ENCODE results near the gene SREBF2. TPM values are rescaled to one million over a fixed set of nuclear protein-coding genes. Genes with fewer than 3 reads are reported as not detected.

SREBF2 gene
- total RNA-seq, 1 experiment from 2014 or later, result 150 TPM

DNA sequence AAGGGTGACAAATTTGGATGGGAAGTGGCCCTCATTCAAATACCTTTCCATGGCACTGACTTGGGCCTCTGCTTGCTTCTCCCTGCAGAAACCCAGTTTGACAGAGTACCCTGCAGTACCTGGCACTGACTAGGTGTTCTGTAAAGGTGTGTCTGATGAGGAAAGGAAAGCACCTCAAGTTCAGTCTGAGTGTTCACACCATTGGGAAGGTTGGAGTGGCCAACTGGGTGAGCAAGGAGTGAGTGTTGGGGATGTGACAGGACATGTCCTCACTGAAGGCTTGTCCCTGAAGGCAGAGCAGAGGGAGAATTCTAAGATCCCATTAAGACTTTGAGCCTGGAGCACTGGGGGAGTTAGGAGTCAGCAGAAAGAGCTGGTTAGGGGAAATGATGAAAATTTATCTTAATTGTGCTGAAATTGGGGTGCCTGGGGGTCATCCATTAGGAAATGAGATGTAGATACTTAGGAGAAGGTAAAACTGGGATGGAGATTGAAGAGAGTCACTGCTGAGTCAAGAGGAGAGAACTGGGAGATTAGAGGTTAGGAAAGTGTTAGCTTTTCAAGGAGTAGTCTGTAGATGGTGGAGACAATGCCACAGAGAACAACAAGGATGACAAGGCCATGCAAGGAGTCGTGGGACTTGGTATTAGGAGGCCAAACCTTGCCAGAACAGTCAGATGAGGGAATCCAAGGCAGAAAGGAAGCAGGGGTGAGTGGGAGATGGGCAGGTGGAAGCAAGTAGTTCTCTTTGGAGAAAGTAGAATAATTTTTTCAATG, 6.1 kb downstream of the SREBF2 start:
- no peak for DNase-seq
- peaks cover 55% of the 10 kb centered on the region for H3K4me1 ChIP-seq
- Mint-ChIP-seq H3K4me1 (ENCODE audit: low read depth, unreplicated experiment) (peaks cover 37% of the 10 kb centered on the region), H3K9me3 (ENCODE audit: unreplicated experiment) (no peaks in the 10 kb centered on the region), H3K27ac (ENCODE audit: unreplicated experiment) (peak overlapping the region; percentile 37), H3K27me3 (ENCODE audit: insufficient read depth, unreplicated experiment) (no peaks in the 10 kb centered on the region), H3K36me3 (ENCODE audit: insufficient read depth, unreplicated experiment) (peaks cover 57% of the 10 kb centered on the region), H3K4me3 (ENCODE audit: unreplicated experiment) (peak overlapping the region; percentile 6)
- BruUV-seq (replicated peaks), result no TSS peak
- TF ChIP-seq, protein P1, sequence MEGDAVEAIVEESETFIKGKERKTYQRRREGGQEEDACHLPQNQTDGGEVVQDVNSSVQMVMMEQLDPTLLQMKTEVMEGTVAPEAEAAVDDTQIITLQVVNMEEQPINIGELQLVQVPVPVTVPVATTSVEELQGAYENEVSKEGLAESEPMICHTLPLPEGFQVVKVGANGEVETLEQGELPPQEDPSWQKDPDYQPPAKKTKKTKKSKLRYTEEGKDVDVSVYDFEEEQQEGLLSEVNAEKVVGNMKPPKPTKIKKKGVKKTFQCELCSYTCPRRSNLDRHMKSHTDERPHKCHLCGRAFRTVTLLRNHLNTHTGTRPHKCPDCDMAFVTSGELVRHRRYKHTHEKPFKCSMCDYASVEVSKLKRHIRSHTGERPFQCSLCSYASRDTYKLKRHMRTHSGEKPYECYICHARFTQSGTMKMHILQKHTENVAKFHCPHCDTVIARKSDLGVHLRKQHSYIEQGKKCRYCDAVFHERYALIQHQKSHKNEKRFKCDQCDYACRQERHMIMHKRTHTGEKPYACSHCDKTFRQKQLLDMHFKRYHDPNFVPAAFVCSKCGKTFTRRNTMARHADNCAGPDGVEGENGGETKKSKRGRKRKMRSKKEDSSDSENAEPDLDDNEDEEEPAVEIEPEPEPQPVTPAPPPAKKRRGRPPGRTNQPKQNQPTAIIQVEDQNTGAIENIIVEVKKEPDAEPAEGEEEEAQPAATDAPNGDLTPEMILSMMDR (IDR thresholded peaks at IDR 0.05; ENCODE audit: insufficient read depth in 1 of 2, low read depth in 1 of 2, low read length in 1 of 2, severe bottlenecking in 1 of 2, unreplicated experiment in 1 of 2), result no peak
- H3K9me3 ChIP-seq, result no peaks in the 10 kb centered on the region
- no peaks in the 10 kb centered on the region for H3K27me3 ChIP-seq (replicated peaks; ENCODE audit: control insufficient read depth, insufficient read depth, low read length)
- ChIA-PET CTCF (interaction anchor here (0.8 kb wide), 1 partner anchor 39 kb away, joined by 3 read pairs; no protein-coding TSS in a partner anchor), POLR2A (interaction anchor here (0.6 kb wide), 1 partner anchor 17 kb away, joined by 3 read pairs; no protein-coding TSS in a partner anchor)
- peaks cover 2% of the 10 kb centered on the region for H3K36me3 ChIP-seq (ENCODE audit: control insufficient read depth, insufficient read depth, low read length)
- H3K4me3 ChIP-seq (ENCODE audit: low read depth, low read length), result no peak overlapping the region
- intact Hi-C loops (cut with micrococcal nuclease; ENCODE audit: unreplicated experiment), result no loop called here

DNA sequence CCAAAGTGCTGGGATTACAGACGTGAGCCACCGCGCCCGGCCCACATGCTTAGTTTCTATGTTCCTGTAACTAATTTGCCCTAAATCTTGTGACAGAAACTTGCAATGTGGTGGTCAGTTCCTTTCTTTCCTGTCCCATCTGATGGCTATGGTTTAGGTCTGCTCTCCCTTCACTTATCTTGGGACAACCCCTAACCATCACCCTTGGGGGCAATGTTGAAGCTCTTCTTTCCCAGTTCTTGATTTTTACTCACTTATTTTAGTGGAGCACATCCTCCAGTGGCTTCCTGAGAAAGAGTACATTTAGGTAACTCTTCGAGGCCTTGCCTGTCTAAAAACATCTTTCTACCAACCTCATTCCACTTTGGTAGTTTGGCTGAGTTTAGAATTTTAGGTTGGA, 7.3 kb downstream of the SREBF2 start:
- no peaks in the 10 kb centered on the region for H3K9me3 Mint-ChIP-seq (ENCODE audit: unreplicated experiment)
- H3K9me3 ChIP-seq, result no peaks in the 10 kb centered on the region
- peaks cover 66% of the 10 kb centered on the region for H3K4me1 ChIP-seq
- intact Hi-C loops (cut with micrococcal nuclease; ENCODE audit: unreplicated experiment), result no loop called here
- DNase-seq, result no peak
- H3K27me3 Mint-ChIP-seq (ENCODE audit: insufficient read depth, unreplicated experiment), result no peaks in the 10 kb centered on the region
- H3K36me3 ChIP-seq (ENCODE audit: control insufficient read depth, insufficient read depth, low read length), result peaks cover 2% of the 10 kb centered on the region
- POLR2A ChIA-PET, result no interaction called here
- BruUV-seq (replicated peaks), result no TSS peak
- H3K27ac Mint-ChIP-seq (ENCODE audit: unreplicated experiment), result peak overlapping the region; percentile 89
- no peaks in the 10 kb centered on the region for H3K27me3 ChIP-seq (replicated peaks; ENCODE audit: control insufficient read depth, insufficient read depth, low read length)
- H3K4me1 Mint-ChIP-seq (ENCODE audit: low read depth, unreplicated experiment), result peaks cover 43% of the 10 kb centered on the region
- no peak overlapping the region for H3K4me3 ChIP-seq (ENCODE audit: low read depth, low read length)
- TF ChIP-seq, protein P1 (IDR thresholded peaks at IDR 0.05; ENCODE audit: insufficient read depth in 1 of 2, low read depth in 1 of 2, low read length in 1 of 2, severe bottlenecking in 1 of 2, unreplicated experiment in 1 of 2), result no peak
- H3K36me3 Mint-ChIP-seq (ENCODE audit: insufficient read depth, unreplicated experiment), result peaks cover 55% of the 10 kb centered on the region
- no peak overlapping the region for H3K4me3 Mint-ChIP-seq (ENCODE audit: unreplicated experiment)
- CTCF ChIA-PET, result no interaction called here

DNA sequence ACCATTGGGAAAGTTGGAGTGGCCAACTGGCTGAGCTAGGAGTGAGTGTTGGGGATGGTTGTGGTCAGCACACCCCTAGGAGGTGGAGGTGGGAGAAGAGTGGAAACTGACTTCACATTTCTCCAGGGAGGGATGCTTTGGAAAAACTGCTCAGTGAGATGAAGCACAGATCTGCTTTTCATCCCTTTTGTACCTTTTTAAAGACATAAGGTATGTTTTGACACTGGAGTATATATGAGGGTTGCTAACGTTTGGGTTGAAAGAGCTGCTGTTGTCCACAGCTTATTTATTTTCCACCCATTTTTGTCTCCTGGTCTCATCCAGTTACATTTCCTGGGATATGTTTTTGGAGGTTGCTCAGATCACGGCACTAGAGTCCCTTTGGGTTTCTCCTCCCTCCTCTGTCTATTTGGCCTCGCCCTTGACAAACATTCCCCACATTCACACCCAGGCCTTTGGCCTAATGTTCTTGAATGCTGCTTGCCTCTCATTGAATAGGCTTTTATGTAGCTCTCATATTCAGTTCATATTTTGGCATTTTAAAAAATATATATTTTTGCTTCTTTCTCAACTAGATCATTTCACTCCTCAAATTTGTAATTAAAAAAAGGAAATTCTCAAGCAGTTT, 8.3 kb downstream of the SREBF2 start:
- peak overlapping the region; percentile 89 for H3K27ac Mint-ChIP-seq (ENCODE audit: unreplicated experiment)
- ChIA-PET POLR2A (interaction anchor here (2.9 kb wide), 1 partner anchor 9 kb away, joined by 14 read pairs; the partner anchor contains the start of gene SREBF2), CTCF (no interaction called here)
- peaks cover 71% of the 10 kb centered on the region for H3K4me1 ChIP-seq
- TF ChIP-seq, protein P1 (IDR thresholded peaks at IDR 0.05; ENCODE audit: insufficient read depth in 1 of 2, low read depth in 1 of 2, low read length in 1 of 2, severe bottlenecking in 1 of 2, unreplicated experiment in 1 of 2), result no peak
- no peaks in the 10 kb centered on the region for H3K27me3 Mint-ChIP-seq (ENCODE audit: insufficient read depth, unreplicated experiment)
- H3K4me1 Mint-ChIP-seq (ENCODE audit: low read depth, unreplicated experiment), result peaks cover 52% of the 10 kb centered on the region
- BruUV-seq (replicated peaks), result no TSS peak
- H3K9me3 ChIP-seq, result no peaks in the 10 kb centered on the region
- intact Hi-C loops (cut with micrococcal nuclease; ENCODE audit: unreplicated experiment), result no loop called here
- H3K4me3 ChIP-seq (ENCODE audit: low read depth, low read length), result no peak overlapping the region
- DNase-seq, result peak in 1 of 2 experiments; percentile 69
- H3K36me3 ChIP-seq (ENCODE audit: control insufficient read depth, insufficient read depth, low read length), result peaks cover 2% of the 10 kb centered on the region; the same call in 1 of the 2 replicates
- H3K9me3 Mint-ChIP-seq (ENCODE audit: unreplicated experiment), result no peaks in the 10 kb centered on the region
- H3K4me3 Mint-ChIP-seq (ENCODE audit: unreplicated experiment), result peak overlapping the region; percentile 37
- H3K27me3 ChIP-seq (replicated peaks; ENCODE audit: control insufficient read depth, insufficient read depth, low read length), result no peaks in the 10 kb centered on the region
- H3K36me3 Mint-ChIP-seq (ENCODE audit: insufficient read depth, unreplicated experiment), result peaks cover 56% of the 10 kb centered on the region

Measured in Caco-2 (cell line).